ENCODE data around the gene ARG1.
"Not testable (repeated sequence)": the region's sequence is repeated elsewhere in the genome, so short reads cannot be mapped to it uniquely, and the experiment has no call there.

Gene ARG1

GRCh38 chr6:131572686-131573415, at the start of gene ARG1:
ARG1 (plus strand) TSS chr6:131573226; CDS start chr6:131573283, 57 bp downstream.
- no peaks in the 10 kb centered on the region for H3K36me3 ChIP-seq (replicated peaks; ENCODE audit: insufficient read depth, low read length)

GRCh38 chr6:131523988-131524673, 48.9 kb upstream of the ARG1 start:
- no peak for DNase-seq
- TF ChIP-seq EZH2phosphoT487 (IDR thresholded peaks at IDR 0.05; ENCODE audit: low read length) = no peak
- TF ChIP-seq CTCF (IDR thresholded peaks at IDR 0.05; ENCODE audit: low read length) = no peak
- TF ChIP-seq EZH2 (optimal IDR thresholded peaks at IDR 0.05; ENCODE audit: low read depth, low read length) = no peak
- no peaks in the 10 kb centered on the region for H3K79me2 ChIP-seq (ENCODE audit: low read length)
- no peak overlapping the region for H3K4me3 ChIP-seq (ENCODE audit: low read length)
- no peak overlapping the region for H3K4me2 ChIP-seq (ENCODE audit: low read depth, low read length)
- H3F3A ChIP-seq (ENCODE audit: insufficient read depth, low read length) = no peaks in the 10 kb centered on the region
- no peaks in the 10 kb centered on the region for H3K4me1 ChIP-seq (ENCODE audit: low read length)
- H3K9me3 ChIP-seq (replicated peaks; ENCODE audit: insufficient read depth, low read length) = no peaks in the 10 kb centered on the region
- no peak overlapping the region for H3K9ac ChIP-seq (ENCODE audit: low read length)
- no peak overlapping the region for H3K27ac ChIP-seq (ENCODE audit: low read length)
- no peaks in the 10 kb centered on the region for H3K9me2 ChIP-seq (replicated peaks; ENCODE audit: insufficient read depth, low read length)
- H3K27me3 ChIP-seq (replicated peaks; ENCODE audit: insufficient read depth, low read length) = no peaks in the 10 kb centered on the region
- no peaks in the 10 kb centered on the region for H4K20me1 ChIP-seq (ENCODE audit: insufficient read depth, low read length)
- no peak overlapping the region for H2AFZ ChIP-seq (ENCODE audit: low read length)
- no peaks in the 10 kb centered on the region for H3K36me3 ChIP-seq (replicated peaks; ENCODE audit: insufficient read depth, low read length)

More at GRCh38 chr6:131572686-131573415, at the start of gene ARG1:
- TF ChIP-seq EZH2phosphoT487 (IDR thresholded peaks at IDR 0.05; ENCODE audit: low read length) (no peak), CTCF (IDR thresholded peaks at IDR 0.05; ENCODE audit: low read length) (no peak), EZH2 (optimal IDR thresholded peaks at IDR 0.05; ENCODE audit: low read depth, low read length) (no peak)
- Histone ChIP-seq H3K4me3 (ENCODE audit: low read length) (no peak within 1 kb of the TSS), H3K4me2 (ENCODE audit: low read depth, low read length) (no peak within 1 kb of the TSS), H3K79me2 (ENCODE audit: low read length) (no peaks in the 10 kb centered on the region), H3K9me2 (replicated peaks; ENCODE audit: insufficient read depth, low read length) (no peaks in the 10 kb centered on the region), H3F3A (ENCODE audit: insufficient read depth, low read length) (no peaks in the 10 kb centered on the region), H3K4me1 (ENCODE audit: low read length) (no peaks in the 10 kb centered on the region), H4K20me1 (ENCODE audit: insufficient read depth, low read length) (no peaks in the 10 kb centered on the region), H2AFZ (ENCODE audit: low read length) (no peak within 1 kb of the TSS), H3K27ac (ENCODE audit: low read length) (no peak within 1 kb of the TSS), H3K9ac (ENCODE audit: low read length) (no peak within 1 kb of the TSS), H3K9me3 (replicated peaks; ENCODE audit: insufficient read depth, low read length) (no peaks in the 10 kb centered on the region), H3K27me3 (replicated peaks; ENCODE audit: insufficient read depth, low read length) (no peaks in the 10 kb centered on the region)
- DNase-seq = no peak

GRCh38 chr6:131524695-131525336, 48.2 kb upstream of the ARG1 start:
- Histone ChIP-seq H3K36me3 (replicated peaks; ENCODE audit: insufficient read depth, low read length) (no peaks in the 10 kb centered on the region), H3K27ac (ENCODE audit: low read length) (no peak overlapping the region), H4K20me1 (ENCODE audit: insufficient read depth, low read length) (no peaks in the 10 kb centered on the region), H2AFZ (ENCODE audit: low read length) (no peak overlapping the region), H3K9me2 (replicated peaks; ENCODE audit: insufficient read depth, low read length) (no peaks in the 10 kb centered on the region), H3F3A (ENCODE audit: insufficient read depth, low read length) (no peaks in the 10 kb centered on the region), H3K4me1 (ENCODE audit: low read length) (no peaks in the 10 kb centered on the region), H3K79me2 (ENCODE audit: low read length) (no peaks in the 10 kb centered on the region), H3K27me3 (replicated peaks; ENCODE audit: insufficient read depth, low read length) (no peaks in the 10 kb centered on the region), H3K4me2 (ENCODE audit: low read depth, low read length) (no peak overlapping the region), H3K9me3 (replicated peaks; ENCODE audit: insufficient read depth, low read length) (no peaks in the 10 kb centered on the region), H3K9ac (ENCODE audit: low read length) (no peak overlapping the region), H3K4me3 (ENCODE audit: low read length) (no peak overlapping the region)
- no peak for TF ChIP-seq EZH2phosphoT487 (IDR thresholded peaks at IDR 0.05; ENCODE audit: low read length)
- no peak for TF ChIP-seq CTCF (IDR thresholded peaks at IDR 0.05; ENCODE audit: low read length)
- no peak for TF ChIP-seq EZH2 (optimal IDR thresholded peaks at IDR 0.05; ENCODE audit: low read depth, low read length)
- no peak for DNase-seq

- not testable (repeated sequence) for H3K4me3 ChIP-seq (ENCODE audit: low read length); H3K9me3 ChIP-seq (replicated peaks; ENCODE audit: insufficient read depth, low read length); H3K4me1 ChIP-seq (ENCODE audit: low read length); H3K27ac ChIP-seq (ENCODE audit: low read length); H3F3A ChIP-seq (ENCODE audit: insufficient read depth, low read length); H3K36me3 ChIP-seq (replicated peaks; ENCODE audit: insufficient read depth, low read length); H3K9me2 ChIP-seq (replicated peaks; ENCODE audit: insufficient read depth, low read length); H3K9ac ChIP-seq (ENCODE audit: low read length); DNase-seq; H3K79me2 ChIP-seq (ENCODE audit: low read length); H4K20me1 ChIP-seq (ENCODE audit: insufficient read depth, low read length); H3K27me3 ChIP-seq (replicated peaks; ENCODE audit: insufficient read depth, low read length); H3K4me2 ChIP-seq (ENCODE audit: low read depth, low read length); H2AFZ ChIP-seq (ENCODE audit: low read length)
Measured at GRCh38 chr6:131530936-131531335, 42.1 kb upstream of the ARG1 start.

GRCh38 chr6:131531681-131532080, 41.3 kb upstream of the ARG1 start:
- not testable (repeated sequence) for H3K4me2 ChIP-seq (ENCODE audit: low read depth, low read length); H3K36me3 ChIP-seq (replicated peaks; ENCODE audit: insufficient read depth, low read length); H2AFZ ChIP-seq (ENCODE audit: low read length); H3K79me2 ChIP-seq (ENCODE audit: low read length); H4K20me1 ChIP-seq (ENCODE audit: insufficient read depth, low read length); H3K9me3 ChIP-seq (replicated peaks; ENCODE audit: insufficient read depth, low read length); H3K4me1 ChIP-seq (ENCODE audit: low read length); H3K9ac ChIP-seq (ENCODE audit: low read length); H3K27me3 ChIP-seq (replicated peaks; ENCODE audit: insufficient read depth, low read length); DNase-seq; H3K27ac ChIP-seq (ENCODE audit: low read length); H3F3A ChIP-seq (ENCODE audit: insufficient read depth, low read length); H3K4me3 ChIP-seq (ENCODE audit: low read length); H3K9me2 ChIP-seq (replicated peaks; ENCODE audit: insufficient read depth, low read length)
